GM12892 (cell line): ENCODE results near the gene KTN1.

Experiments
- POLR2A ChIP-seq: IDR thresholded peaks from 2 replicates; pipeline ENCODE4 v1.6.1; 2011; ENCODE audit warnings: low read depth, low read length, control low read depth
- POLR2AphosphoS5 ChIP-seq: IDR thresholded peaks from 2 replicates; pipeline ENCODE4 v1.6.1; 2011; ENCODE audit warnings: low read depth, low read length, control low read depth

DNA sequence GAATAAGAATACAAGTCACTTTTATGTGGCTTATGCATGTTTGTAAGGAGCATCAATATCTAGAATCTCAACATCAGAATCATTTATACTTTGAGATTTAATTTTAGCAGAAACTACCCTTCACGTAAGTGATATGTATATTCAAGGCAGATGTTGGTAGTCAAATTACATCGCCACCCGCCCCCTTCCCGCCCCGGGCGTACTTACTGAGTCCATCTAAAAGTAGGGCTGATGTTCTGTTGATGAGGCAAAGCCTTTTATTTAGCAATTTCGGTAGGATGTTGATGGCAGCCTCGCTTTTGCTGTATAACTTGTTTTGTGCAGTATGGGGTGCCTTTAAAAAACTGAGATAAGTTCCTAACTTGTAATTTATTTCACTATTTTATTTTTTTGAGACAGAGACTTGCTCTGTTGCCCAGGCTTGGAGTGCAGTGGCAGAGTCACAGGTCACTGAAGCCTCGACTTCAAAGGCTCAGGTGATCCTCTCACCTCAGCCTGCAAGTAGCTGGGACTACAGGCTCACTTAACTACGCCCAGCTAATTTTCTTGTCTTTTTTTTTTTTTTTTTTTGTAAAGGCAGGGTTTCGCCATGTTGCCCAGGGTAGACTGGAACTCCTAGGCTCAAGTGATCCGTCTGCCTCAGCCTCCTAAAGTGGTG lies 30.8 kb downstream of the KTN1 start:
- no peak for TF ChIP-seq POLR2A
- TF ChIP-seq POLR2AphosphoS5: no peak
